GM18505 (cell line): Measurements from ENCODE around the gene CACNA1S.

Experiments used
- ATAC-seq: cut with Tn5 transposase; IDR thresholded peaks from one replicate; pipeline ENCODE4 v1.9.1; 2021; ENCODE audit not compliant: unreplicated experiment
- POLR2A ChIP-seq: IDR thresholded peaks from 4 replicates; pipeline ENCODE4 v1.6.1; 2011; ENCODE audit warnings: borderline replicate concordance; ENCODE audit not compliant: insufficient read depth, insufficient read length; ENCODE audit errors: extremely low read depth

CACNA1S gene

DNA sequence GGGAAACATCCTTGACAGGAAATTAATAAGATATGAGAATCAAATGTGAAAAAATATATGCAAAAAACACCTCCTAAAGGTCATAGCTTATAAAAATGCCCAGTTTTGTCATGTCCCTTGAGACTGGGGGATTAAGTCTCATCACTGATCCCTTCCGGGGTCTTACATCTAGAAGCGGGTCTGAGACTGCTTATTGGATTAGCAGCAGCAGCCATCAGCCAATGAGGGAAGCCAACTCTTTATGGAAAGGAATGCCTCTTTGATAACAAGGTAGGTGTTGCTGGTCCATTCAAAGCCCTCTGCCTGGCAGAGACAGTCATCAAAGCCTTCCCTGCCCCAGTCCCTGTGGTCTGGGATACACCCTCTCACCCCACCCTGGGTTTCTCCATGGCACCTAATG, 3.9 kb upstream of the CACNA1S start:
- ATAC-seq: no peak
- TF ChIP-seq POLR2A: no peak

DNA sequence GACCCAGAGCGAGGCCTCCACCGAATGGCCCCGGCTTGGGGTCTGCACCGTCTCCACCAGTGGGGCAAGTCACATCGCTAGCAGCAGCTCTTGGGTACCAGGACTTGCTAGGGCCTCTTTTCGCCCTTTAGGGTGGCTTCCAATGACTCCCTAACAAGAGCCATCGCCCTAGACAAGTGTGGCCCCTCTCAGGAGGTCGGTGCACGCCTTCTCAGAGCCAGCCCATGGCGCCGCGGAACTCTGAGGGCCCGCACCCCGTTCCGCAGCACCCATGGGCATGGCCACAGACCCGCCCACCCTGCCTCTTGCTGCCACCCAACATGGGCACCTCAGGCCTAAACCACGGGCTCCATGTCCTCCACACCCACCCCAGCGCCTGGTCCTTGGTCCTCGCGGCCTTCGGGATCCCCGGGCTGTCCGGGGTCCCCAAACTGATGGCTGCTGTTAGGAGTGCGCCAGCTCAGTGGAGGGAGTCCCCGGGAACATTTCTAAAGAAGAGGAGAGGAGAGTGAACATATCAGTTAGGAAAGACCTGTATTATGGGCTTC, 3.2 kb upstream of the CACNA1S start:
- TF ChIP-seq POLR2A: no peak
- ATAC-seq: no peak

DNA sequence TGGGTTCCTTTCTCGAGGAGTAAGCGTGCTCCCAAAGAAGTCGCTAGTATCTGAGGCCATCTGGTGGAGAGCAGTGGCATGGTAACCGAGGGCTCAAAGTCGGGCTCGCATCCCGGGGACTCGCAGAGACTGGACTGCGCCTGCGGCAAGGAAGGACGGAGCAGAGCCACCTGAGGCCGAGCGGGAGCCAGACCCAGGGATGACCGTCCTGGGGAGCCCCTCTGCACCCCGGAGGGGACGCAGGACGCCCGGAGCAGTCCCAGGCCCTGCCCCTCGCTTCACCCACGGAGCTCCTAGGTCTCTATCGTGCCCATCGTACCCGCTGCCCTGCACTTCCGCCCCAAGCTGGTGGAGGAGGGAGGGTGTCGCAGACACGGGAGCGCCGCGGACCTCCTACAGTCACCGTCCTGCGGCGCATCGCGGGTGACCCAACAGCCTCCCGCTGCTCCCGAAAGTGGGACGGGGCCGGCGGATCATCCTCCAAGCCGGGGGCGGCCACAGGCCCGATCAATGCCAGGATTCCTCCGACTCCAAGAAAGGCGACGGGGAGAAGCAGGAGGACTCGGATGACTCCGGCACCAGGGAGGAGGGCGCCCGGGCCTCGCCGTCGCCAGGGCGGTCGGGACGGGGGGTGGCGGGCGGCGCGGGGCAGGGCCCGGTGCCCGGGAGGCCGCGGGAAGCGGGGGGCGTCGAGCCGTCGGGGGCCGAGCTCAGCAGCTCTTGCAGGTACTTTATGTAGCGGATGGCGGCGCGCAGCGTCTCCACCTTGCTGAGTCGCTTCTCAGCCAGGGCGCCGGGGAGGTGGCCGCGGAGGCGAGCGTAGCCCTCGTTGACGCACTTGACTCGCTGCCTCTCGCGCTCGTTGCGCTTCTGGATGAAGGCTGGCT, 2.3 kb upstream of the CACNA1S start:
- peak; percentile 80 for ATAC-seq
- no peak for TF ChIP-seq POLR2A

DNA sequence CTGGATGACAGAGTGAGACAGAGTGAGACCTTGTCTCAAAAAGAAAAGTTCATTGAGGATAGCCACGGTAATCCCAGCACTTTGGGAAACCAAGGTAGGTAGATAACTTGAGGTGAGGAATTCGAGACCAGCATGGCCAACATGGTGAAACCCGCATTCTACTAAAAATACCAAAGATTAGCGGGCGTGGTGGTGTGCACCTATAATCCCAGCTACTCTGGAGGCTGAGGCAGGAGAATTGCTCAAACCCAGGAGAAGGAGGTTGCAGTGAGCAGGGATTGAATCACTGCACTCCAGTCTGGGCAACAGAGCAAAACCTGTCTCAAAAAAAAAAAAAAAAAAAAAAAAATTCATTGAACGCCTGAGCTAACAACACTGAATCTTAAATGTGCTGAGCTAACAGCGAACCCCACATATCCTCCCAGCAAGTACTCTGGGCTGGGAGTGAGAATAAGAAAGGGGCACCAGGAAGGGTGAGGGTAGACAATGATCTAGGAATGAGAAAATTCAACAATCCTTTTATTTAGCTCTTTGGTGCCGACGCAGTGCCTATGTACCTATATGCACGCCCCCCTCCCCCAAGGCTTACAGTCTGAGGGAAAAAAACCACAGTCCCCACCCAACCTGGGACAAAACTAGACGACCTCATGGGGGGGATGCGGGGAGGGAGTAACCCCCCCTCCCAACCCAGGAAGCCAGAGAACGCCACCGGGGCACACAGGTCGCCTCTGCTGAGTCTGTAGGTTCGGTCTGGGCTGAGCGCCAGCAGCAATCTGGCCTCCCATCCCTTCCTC, 1.4 kb upstream of the CACNA1S start:
- no peak for ATAC-seq
- no peak for TF ChIP-seq POLR2A

DNA sequence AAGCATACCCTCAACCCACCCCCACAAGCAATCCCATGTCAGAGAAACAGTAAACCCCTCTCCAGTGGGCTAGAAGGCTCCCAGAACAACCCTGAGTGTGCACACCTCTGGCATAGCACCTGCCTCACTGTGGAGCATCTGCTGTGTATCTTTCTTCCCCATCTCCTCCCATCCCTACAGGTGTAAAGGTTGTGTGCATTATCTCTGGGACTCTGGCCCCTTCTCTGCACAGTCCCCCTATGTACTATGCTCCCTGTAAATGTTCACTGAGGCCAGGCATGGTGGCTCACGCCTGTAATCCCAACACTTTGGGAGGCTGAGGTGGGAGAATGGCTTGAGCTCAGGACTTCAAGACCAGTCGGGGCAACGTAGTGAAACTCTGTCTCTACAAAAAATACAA, 700 bp upstream of the CACNA1S start:
- no peak for TF ChIP-seq POLR2A
- no peak for ATAC-seq

DNA sequence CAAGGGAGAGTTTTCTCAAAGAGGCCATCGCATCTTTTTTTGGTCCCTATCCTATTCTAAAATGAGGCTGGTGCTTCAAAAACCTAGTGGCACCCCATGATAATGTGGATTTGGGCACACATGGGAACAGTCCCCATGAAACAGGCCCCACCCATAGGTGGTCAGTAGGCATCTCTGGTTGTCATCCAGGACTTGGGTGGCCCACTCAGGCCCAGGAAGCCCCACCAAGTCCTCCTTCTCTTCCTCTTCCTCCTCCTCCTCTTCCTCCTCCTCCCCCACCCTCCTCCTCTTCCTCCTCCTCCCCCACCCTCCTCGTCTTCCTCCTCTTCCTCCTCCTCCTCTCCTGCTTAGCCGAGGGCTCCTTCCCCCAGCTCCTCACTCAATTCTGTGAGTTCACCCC, 554 bp downstream of the CACNA1S start:
- no peak for ATAC-seq
- TF ChIP-seq POLR2A: no peak

DNA sequence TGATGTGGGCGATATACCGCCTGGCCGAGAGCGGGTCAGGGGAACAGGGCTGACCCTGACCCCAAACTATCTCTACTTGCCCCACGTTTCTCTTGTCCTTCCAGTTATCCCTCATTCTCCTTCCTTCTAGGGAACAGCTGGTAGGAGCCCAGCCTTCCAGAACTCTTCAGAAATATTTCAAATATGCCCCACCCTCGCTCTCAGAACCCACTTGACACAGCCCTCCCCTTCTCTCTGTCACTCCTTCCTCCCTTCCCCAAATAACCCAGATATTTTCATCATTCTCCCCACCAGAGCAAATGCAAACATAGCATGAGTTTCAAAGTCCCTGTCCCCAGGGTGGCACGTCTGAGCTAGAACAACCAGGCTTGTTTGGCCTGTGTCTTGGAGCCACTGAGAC, 1.1 kb downstream of the CACNA1S start:
- ATAC-seq: no peak
- no peak for TF ChIP-seq POLR2A

DNA sequence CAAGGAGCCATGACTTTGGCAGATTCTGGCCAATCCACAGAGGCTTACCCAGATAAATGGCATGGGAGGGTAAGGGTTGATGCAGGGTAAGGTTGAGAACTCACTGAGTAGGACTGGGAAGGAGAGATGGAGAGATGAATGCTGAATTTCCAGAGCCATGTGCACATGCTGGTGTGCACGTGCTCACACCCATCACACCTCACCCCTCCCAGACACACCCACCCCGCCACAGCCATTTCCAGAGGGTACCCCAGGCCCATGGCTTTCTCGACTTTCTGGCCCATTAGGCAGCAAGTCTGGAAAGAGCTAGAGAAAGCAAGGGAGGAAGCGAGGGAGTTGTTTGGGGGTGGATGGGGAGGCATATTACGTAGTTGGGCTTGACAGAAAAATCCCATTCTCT, 1.6 kb downstream of the CACNA1S start:
- TF ChIP-seq POLR2A: no peak
- no peak for ATAC-seq

DNA sequence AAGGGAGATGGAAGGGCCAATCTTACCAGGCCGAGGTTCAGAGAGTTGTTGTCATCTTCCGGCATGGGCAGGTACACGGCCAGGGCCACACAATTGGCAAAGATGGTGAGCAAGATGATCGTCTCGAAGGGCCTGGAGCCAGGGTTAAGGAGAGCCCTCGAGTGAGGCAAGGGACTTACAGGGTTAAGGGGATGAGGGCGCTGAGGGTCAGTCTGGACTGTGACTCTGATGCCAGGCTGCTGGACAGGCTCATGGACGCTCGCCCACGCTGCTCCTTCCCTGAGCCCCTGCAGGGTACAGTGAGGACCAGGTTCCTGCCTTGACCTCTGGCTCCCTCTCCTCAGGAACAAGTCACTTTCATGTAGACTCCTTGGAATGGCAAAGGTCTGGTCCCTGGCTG, 2.1 kb downstream of the CACNA1S start:
- ATAC-seq: no peak
- TF ChIP-seq POLR2A: no peak

DNA sequence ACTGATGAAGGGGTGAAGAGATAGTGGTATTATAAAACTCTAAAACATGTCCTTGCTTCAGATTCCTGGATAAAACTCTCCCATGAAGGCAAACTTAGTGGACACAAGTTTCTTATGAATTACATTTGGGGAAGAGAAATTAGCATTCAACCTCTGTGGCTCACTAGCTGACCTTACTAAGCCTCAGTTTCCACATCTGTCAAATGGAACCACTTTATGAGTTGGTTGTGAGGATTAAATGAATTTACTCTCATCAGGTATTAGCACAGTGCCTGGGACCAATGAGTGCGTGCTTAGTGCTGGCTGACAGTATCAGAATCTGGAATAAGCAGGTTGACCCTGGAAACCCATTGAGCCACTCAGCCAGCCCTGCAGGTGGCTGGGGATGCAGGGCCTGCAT, 2.6 kb downstream of the CACNA1S start:
- no peak for ATAC-seq
- TF ChIP-seq POLR2A: no peak

DNA sequence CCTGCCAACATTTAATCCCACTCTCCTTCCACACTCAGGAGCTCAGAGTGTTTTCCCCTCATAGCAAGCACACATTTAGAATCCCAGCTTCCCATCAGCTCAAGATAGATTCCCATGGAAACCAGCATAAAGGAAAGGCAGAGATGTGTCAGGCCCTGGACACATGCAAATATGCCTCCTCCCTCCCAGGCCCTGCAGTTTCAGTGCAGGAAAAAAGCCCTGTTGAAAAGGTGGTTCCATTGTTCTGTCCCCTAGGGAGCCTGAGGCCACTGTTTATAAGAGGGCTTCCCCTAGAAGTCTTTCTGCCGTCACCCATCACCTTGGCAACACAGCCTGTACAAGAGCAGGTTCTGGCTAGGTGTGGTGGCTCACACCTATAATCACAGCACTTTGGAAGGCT, 3.6 kb downstream of the CACNA1S start:
- no peak for ATAC-seq
- TF ChIP-seq POLR2A: no peak

DNA sequence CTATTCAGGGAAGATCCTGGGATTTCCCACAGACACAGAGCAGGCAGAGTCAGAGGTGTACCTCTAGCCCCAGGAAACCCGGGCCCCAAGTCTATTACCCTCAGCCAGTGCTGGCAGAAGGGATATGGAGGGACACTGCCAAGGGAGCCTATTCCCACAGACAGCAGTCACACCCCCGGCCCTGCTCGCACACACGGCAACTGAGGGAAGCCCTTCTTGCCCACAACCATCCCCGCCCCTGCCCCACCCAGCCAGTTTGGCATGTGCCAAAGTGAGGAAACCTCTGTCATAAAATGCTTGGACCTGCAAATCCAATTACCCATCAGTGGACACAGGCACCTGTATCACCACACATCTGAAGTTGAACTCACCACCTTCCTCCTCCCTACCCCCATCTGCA, 6.5 kb downstream of the CACNA1S start:
- no peak for TF ChIP-seq POLR2A
- no peak for ATAC-seq

DNA sequence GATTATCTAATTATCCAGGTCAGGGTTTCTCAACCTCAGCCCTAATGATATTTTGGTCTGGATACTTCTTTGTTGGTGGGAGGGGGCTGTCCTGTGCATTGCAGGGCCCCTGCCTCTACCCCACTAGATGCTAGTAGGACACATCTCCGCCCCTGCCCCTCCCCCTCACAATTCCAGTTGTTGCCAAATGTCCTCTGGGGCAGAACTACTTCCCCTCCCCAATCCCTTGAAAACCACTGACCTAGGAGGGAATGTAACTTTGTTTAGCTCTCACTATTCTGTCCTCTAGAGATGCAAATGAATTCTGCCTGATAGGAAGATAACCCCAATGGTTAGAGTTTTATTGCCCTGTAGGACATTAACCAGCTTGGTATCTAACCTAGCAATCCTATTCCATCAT, 8.1 kb downstream of the CACNA1S start:
- ATAC-seq: no peak
- no peak for TF ChIP-seq POLR2A

DNA sequence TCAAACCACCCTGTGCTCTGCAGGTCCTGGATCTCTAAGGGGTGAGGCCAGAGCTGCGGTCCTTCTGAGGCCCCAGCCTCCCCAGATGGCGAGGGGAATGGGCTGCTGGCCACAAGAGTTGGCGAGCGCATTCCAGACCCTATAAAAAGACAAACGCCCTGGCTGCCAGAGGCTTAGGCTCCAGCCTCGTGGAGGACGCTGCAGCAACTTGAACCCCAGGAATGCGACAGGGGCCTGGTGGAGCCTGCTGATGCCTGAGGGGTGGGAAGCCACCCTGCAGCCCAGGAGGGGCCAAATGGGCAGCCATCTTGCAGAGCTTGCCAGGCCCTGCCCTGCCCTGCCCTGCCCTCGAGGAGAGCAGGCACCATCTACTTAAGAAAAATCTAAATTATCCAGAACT, 8.6 kb downstream of the CACNA1S start:
- no peak for TF ChIP-seq POLR2A
- ATAC-seq: no peak
